Activated T-helper 9 cell treated with anti-CD3 and anti-CD28 coated beads, Interleukin-2, amount 50 U/mL, for 16 hours (primary cell): ENCODE data around the gene APOE.

ENCODE experiments used
- DNase-seq: peaks from one replicate; pipeline ENCODE4 v3.0.0-alpha.2; 2020; ENCODE audit warnings: low read depth

Gene APOE

DNA sequence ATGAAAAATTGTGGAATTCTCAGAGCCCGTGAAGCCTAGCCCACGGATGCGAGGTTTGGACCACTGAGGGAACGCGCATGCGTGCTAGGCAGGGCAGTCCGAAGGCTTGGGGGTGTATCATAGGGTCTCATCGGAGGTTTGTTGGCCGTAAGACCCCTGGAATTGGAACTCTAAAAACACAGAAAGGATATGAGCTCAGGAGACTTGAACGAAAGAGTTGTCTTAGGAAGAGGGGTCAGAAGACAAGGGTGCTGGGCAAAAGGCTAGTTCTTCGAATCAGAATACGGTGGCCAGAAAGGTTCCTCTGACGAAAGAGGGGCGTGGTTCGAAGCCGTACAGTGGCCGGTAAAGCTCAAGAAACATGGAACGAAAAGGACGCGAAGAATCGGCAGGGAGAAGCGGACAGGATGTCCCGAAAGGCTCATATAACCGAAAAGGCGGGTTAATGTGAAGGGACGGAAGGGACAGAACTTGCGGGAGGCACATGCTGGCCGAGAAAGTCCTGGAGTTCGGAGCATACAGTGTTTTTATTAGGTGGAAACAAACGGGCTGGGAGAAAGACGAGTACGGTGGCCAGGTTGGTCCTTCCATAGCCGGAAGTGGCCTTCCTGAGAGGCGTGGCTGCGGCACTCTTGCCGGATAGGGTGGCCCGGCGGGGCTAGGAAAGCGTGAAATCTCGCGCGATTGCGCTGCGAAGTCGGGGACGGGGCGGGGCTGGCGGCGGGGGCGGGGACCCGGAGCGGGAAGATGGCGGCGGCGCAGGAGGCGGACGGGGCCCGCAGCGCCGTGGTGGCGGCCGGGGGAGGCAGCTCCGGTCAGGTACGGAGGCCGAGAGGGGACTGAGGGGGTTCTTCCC lies 49.3 kb downstream of the APOE start, which contains the start of gene CLPTM1:
TSS of gene CLPTM1 (plus strand) at position 732 of the 856 bp plus-strand sequence. CDS start at position 748, 16 bp downstream.
- peak; percentile 94 for DNase-seq

DNA sequence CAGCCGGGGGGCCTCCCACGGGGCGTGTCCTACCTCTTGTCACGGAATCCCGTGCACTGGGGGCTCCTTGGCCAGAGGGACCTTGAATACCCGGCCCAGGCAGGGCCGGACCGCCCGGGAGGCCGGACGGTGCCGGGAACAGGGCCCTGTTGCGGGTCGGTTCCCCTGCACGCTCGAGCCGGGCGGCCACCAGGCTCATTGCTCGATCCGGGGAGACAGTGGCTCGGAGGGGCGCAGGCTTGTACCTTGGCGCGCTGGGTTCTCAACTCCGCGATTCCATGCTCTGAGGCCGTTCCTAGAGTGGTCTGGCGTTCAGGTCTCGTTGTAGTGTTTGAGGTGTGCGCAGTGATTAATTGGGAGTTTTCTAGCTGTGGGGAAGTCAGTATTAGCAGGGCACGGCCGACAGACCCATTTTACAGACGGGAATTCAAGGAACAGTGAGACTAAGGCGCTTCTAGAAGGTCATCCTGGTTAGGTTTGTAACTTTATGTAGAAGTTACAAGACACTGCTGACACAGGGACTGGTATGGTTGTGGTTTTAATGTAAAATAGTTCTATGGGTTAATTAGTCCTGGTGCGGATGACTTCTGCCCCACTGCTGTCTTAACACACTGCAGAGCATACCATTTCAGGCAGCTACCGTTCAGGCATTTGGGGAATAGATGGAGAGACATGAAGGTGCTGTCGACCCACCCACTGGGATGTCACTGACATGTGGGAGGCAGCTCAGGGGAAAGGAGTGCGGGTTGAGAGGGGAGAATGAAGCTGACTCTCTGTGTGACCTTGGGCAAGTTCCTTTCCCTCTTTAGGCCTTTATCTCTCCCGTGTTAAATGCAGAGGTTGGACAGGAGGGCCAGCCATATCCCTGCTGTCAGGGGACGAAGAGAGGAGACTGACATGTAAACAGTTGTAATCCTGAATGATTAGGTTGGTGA lies 50.2 kb downstream of the APOE start:
- DNase-seq, result no peak

DNA sequence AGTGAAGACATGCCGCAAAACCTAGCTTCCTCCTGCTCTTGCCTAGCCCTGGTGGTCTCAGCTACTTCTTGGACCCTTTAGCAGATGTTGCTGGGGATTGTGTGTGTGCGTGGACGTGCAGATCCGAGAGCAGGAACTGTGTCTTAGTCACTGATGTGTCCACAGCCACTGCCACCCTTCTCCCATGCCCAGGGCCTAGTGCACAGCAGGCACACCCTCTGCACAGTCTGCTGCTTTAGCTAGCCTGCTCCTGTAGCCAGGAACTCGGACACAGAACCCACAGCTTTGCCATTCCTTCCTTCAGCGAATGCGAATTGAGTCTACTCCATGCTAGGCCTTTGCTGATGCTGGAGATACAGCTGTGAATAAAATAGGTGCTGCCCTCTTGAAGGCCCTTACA lies 51.9 kb downstream of the APOE start:
- no peak for DNase-seq

DNA sequence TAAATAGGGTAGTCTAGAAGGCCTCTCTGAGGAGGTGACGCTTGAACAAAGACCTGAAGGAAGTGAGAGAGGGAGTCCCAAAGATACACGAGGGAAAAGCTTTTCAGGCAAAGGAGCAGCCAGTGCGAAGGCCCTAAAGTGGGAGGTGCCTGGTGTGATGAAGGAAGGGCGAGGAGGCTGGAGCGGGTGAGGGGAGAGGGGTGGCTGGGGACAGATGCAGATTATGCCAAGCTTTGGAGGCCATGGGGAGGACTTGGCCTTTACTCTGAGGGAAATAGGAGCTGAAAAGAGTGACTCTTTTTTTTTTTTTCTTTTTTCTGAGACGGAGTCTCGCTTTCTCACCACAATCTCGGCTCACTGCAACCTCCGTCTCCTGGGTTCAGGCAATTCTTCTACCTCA lies 52.5 kb downstream of the APOE start:
- no peak for DNase-seq
